Lung (tissue), 12 donors: Measurements from ENCODE around the gene PEX11A. TPM values are rescaled to one million over a fixed set of nuclear protein-coding genes. Genes with fewer than 3 reads are reported as not detected.
A peak's percentile ranks its signal among the peaks of the same experiment; 100 is the strongest.

Experiments used
- ATAC-seq: fragments of 200-7000 bp; cut with Tn5 transposase; one replicate; pipeline ENCODE4 v1.9.1; 2020; ENCODE audit warnings: moderate number of reproducible peaks; ENCODE audit not compliant: insufficient read depth, low FRiP score
- DNase-seq, 3 donors: peaks; one replicate each; pipeline ENCODE4 v3.0.0-alpha.2; 2013 to 2017
- H3K27ac ChIP-seq, 2 donors: one replicate each; pipeline ENCODE4 v1.5.1; 2013; ENCODE audit warnings: mild to moderate bottlenecking in 2 of 2, moderate library complexity in 2 of 2, control low read depth in 1 of 2, inconsistent platforms in 1 of 2, low read depth in 1 of 2, low read length in 1 of 2
- H3K27me3 ChIP-seq, 3 donors: one replicate each; pipeline ENCODE4 v1.5.1; 2013; ENCODE audit warnings: low read length in 2 of 3; ENCODE audit not compliant: control insufficient read depth in 3 of 3, insufficient read depth in 3 of 3
- H3K36me3 ChIP-seq, 4 donors: one replicate each; pipeline ENCODE4 v1.5.1; 2013; ENCODE audit warnings: low read length in 4 of 4, mild to moderate bottlenecking in 1 of 4, moderate library complexity in 1 of 4; ENCODE audit not compliant: control insufficient read depth in 4 of 4, insufficient read depth in 4 of 4
- H3K4me1 ChIP-seq, 5 donors: one replicate each; pipeline ENCODE4 v1.5.1; 2013; ENCODE audit warnings: low read length in 5 of 5, mild to moderate bottlenecking in 2 of 5, moderate library complexity in 1 of 5; ENCODE audit not compliant: control insufficient read depth in 5 of 5, insufficient read depth in 5 of 5
- H3K4me3 ChIP-seq: one replicate; pipeline ENCODE4 v1.5.1; 2013; ENCODE audit warnings: mild to moderate bottlenecking, control low read depth, moderate library complexity
- H3K9ac ChIP-seq, 2 donors: one replicate each; pipeline ENCODE4 v1.5.1; 2013; ENCODE audit warnings: low read length in 2 of 2, control low read depth in 1 of 2; ENCODE audit not compliant: insufficient read depth in 1 of 2
- H3K9me3 ChIP-seq, 4 donors: one replicate each; pipeline ENCODE4 v1.5.1; 2013; ENCODE audit warnings: low read length in 3 of 4, mild to moderate bottlenecking in 1 of 4, moderate library complexity in 1 of 4; ENCODE audit not compliant: control insufficient read depth in 4 of 4, insufficient read depth in 3 of 4
- WGBS, 2 donors: extraction: QIAGEN DNeasy Blood & Tissue Kit; methylation state at CpG; one replicate each; pipeline ENCODE4 v1.1.7; 2013; 5-methylcytosine and 5-hydroxymethylcytosine counted together
- polyA plus RNA-seq, 2 donors: library from polyadenylated mRNA; stranded (reverse); fragments of 200-250 nt; gene quantifications; one replicate each; pipeline ENCODE4 v1.2.1, GENCODE V29; 2013
- total RNA-seq, 2 donors: library from RNA; depleted of rRNA in 1 of 2; stranded (reverse); fragments of >200 nt in 1 of 2; gene quantifications; one replicate each; pipeline ENCODE4 v1.2.1, GENCODE V29; 2014 to 2021
- TF ChIP-seq, protein P1 (sequence below): IDR thresholded peaks from 2 replicates; pipeline ENCODE4 v1.5.1; 2012; ENCODE audit warnings: mild to moderate bottlenecking; ENCODE audit errors: control extremely low read depth, extremely low read depth
- donor health status: control.
- donor health status: control.
- donor health status: Bipolar disorder and iron deficiency.
- donor health status: healthy.
- donor health status: DM: yes; HTN: yes; CAD: no.

Gene PEX11A
- total and polyA plus RNA-seq, 4 donors, result 5.6 to 7.9 (median 6.1) TPM

DNA sequence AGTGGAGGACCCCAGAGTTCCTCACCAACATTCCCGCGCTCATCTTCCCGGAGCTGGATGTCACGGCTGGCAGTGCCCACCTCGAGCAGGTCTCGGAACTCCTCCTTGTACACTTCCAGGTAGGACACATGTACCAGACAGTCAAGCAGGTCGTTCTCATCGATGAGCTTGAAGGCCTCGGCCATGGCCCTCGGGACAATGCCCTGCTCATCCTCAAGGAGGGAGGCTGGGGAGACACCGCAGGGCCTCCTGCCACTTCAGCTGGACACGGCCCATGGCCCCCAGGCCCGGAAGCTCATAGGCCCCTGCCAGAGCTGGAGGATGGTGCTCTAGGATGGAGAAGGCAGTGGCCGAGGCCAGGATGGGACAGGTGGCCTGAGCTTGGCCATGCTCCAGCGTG, 40.8 kb downstream of the PEX11A start:
- Histone ChIP-seq H3K9ac (no peak overlapping the region), H3K36me3 (peaks cover 0 to 22% (median 3%) of the 10 kb centered on the region in 4 donors), H3K27me3 (no peaks in the 10 kb centered on the region), H3K4me3 (no peak overlapping the region), H3K27ac (no peak overlapping the region), H3K4me1 (peaks cover 0 to 6% (median 0%) of the 10 kb centered on the region in 5 donors), H3K9me3 (no peaks in the 10 kb centered on the region)
- ATAC-seq (no peak), DNase-seq (no peak)
- WGBS, 2 donors, result 95 to 96% methylated on average over 15 of the region's 15 CpGs
- TF ChIP-seq, protein P1, sequence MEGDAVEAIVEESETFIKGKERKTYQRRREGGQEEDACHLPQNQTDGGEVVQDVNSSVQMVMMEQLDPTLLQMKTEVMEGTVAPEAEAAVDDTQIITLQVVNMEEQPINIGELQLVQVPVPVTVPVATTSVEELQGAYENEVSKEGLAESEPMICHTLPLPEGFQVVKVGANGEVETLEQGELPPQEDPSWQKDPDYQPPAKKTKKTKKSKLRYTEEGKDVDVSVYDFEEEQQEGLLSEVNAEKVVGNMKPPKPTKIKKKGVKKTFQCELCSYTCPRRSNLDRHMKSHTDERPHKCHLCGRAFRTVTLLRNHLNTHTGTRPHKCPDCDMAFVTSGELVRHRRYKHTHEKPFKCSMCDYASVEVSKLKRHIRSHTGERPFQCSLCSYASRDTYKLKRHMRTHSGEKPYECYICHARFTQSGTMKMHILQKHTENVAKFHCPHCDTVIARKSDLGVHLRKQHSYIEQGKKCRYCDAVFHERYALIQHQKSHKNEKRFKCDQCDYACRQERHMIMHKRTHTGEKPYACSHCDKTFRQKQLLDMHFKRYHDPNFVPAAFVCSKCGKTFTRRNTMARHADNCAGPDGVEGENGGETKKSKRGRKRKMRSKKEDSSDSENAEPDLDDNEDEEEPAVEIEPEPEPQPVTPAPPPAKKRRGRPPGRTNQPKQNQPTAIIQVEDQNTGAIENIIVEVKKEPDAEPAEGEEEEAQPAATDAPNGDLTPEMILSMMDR, result no peak

DNA sequence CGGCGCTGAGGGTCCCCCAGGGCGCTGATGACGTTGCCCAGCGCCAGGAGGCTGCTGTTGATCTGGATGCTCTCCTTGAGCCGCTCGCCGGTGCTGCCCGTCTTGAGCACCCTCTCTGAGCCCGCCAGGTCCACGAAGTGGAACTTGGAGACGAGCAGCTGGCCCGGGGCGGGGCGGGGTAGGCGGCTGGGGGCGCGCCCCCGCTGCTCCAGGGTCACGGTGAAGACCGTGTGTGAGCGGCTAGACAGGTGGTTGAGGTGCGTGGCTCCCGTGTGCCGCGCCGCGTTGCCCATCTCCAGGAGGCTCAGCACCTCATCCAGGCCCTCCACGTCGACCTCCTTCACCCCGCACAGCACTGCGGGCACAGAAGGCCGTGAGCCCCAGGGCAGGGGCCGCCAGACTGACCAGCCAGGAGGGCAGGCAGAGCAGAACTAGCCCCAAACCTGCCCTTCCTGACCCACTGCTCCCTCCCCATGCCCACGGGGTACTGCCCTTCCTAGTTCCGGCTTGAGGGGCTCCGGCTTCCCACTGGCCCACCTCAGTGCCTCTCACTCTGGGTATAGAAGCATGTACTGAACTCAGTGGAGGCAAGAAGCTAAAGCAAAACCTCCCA, 41.4 kb downstream of the PEX11A start:
- peaks cover 0 to under 1% (median 0%) of the 10 kb centered on the region in 5 donors for H3K4me1 ChIP-seq
- WGBS, 2 donors, result 96 to 97% methylated on average over 37 of the region's 37 CpGs
- TF ChIP-seq, protein P1, result no peak
- peaks cover 0 to 24% (median 5%) of the 10 kb centered on the region in 4 donors for H3K36me3 ChIP-seq
- no peaks in the 10 kb centered on the region for H3K27me3 ChIP-seq
- ATAC-seq, result no peak
- H3K9me3 ChIP-seq, result no peaks in the 10 kb centered on the region
- no peak overlapping the region for H3K4me3 ChIP-seq
- peak in 1 of 3 donors; percentile 4 for DNase-seq
- H3K27ac ChIP-seq, result no peak overlapping the region
- H3K9ac ChIP-seq, result no peak overlapping the region

DNA sequence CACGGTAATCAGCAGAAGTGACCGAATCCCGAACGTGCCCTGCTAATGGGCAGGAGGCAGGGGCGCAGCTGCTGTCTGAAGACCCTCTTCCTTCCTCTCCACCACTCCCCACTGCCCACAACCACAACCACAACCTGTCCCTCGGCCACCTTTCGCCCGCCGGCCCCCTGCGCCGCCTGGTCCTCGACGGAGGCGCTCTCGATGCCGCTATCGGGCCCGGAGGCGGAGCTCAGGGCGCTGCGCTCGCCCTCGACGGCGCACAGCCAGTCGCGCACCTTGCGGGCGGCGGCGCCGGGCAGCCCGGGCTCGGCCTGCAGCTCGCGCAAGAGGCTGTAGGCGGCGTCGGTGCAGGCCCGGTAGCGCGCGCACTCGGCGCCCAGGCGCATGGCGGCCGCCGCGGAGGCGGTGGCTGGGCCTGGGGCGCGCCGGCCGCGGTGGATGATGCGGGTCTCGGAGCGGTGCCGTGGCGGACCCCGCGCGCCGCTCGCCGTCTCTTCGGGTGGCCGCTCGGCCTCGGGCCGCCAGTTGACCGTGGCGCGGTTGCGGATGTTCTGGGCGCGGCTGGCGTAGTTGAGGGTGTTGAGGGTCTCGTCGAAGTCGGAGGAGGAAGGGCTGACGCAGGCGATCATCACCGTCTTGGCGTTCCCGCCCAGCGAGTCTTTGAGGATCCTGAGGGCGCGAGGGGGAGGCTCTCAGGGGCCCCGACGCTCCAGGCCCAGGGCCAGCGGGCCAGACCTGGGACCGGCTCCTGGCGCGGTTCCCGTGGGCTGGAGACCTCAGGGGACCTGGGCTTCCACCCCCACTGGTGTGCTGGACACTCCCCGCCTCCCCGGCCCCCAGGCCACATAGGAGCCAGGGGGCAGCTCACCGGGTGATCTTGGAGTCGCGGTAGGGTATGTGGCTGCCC, 42.2 kb downstream of the PEX11A start:
- 86 to 88% methylated on average over 102 of the region's 102 CpGs for WGBS, 2 donors
- no peak overlapping the region for H3K9ac ChIP-seq
- no peak overlapping the region for H3K4me3 ChIP-seq
- H3K9me3 ChIP-seq, result no peaks in the 10 kb centered on the region
- H3K36me3 ChIP-seq, result peaks cover 0 to 25% (median 5%) of the 10 kb centered on the region in 4 donors
- no peak overlapping the region for H3K27ac ChIP-seq
- peak in 1 of 3 donors; percentile 7 for DNase-seq
- no peaks in the 10 kb centered on the region for H3K4me1 ChIP-seq
- H3K27me3 ChIP-seq, result no peaks in the 10 kb centered on the region
- TF ChIP-seq, protein P1, result no peak
- ATAC-seq, result no peak
